GM19193 (cell line): ENCODE measurements around the gene EPS8L1.

ENCODE experiments used
- POLR2A ChIP-seq: IDR thresholded peaks from 4 replicates; pipeline ENCODE4 v1.6.1; 2011; ENCODE audit not compliant: insufficient read depth, insufficient read length; ENCODE audit errors: extremely low read depth

Gene EPS8L1

GRCh38 chr19:55047951-55048350 lies 27.7 kb upstream of the EPS8L1 start:
- no peak for TF ChIP-seq POLR2A

GRCh38 chr19:55048446-55048845 lies 27.2 kb upstream of the EPS8L1 start:
- TF ChIP-seq POLR2A, result no peak

GRCh38 chr19:55050749-55051532 lies 24.7 kb upstream of the EPS8L1 start:
- TF ChIP-seq POLR2A, result no peak

- TF ChIP-seq POLR2A, result no peak
Observed at GRCh38 chr19:55053735-55054134, 21.9 kb upstream of the EPS8L1 start.

- no peak for TF ChIP-seq POLR2A
Observed at GRCh38 chr19:55056827-55057226, 18.8 kb upstream of the EPS8L1 start.

DNA sequence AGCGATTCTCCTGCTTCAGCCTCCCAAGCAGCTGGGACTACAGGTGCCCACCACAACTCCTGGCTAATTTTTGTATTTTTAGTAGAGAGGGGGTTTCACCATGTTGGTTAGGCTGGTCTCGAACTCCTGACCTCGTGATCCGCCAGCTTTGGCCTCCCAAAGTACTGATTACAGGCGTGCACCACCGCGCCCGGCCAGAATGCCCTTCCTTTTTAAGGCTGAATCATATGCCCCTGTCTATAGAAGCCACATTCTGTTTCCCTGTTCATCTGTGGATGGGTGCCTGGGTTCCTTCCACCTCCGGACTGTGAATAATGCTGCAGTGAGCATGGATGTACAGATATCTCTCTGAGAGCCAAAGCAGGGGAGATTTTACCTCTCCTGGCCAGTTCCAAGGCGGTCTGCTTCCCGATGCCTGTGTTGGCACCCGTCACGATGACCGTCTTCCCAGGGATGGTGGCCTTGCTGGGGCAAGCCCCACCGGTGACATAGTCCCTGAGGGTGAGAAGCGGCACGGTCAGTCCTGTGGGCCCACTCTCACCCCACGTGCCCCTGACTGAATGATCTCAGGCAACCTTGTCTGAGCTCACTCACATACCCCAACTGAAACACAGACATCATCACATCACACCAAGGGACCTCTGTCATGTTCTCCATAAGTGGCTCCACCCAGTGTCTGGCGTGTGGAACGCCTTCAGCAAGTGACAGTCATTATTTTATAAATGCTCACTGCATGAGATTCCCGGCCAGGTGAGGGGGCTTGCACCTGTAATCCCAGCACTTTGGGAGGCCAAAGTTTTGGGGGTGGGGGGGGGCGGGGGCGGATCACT lies 16.7 kb upstream of the EPS8L1 start:
- TF ChIP-seq POLR2A, result no peak

DNA sequence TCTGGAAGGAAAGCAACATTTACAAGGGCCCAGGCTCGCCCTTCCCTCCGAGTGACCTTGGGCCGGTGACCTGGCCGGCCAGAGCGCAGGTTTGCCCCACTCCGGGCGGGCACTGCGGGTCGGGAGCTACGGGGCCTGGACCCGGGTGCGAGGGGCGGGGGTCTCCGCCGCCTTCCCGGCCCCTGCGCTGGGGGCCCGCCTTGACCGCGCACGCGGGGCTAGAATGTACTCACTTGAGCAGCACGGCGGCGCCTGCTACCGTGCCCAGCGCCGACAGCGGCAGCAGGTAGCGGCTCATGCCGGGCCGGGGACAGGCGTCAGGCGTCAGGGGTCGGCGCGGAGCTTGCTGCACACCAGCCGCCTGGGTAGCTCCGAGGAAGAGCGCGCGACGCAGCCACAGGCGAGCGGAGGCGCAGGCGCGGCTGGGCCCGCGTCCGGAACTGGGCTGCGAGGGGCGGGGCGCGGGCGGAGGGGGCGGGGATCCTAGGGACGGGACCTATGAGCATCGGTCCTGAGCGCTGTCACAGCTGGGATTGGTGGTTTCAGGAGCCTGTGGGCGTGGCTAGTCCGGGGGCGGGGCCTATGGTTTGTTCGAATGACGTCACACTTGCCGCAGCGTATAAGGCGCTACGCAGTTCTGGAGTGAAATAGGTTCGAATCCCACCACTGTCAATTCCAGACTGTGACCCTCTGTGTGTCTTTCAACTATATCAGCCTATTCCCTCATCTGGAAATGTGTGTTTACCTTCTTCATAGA lies 12.8 kb upstream of the EPS8L1 start, which contains the start of gene RDH13:
Gene RDH13 (minus strand): TSS at position 414 of the 757 bp plus-strand sequence. CDS start 116 bp downstream, at position 298.
- peak; percentile 65 for TF ChIP-seq POLR2A

- TF ChIP-seq POLR2A, result no peak
Observed at GRCh38 chr19:55063492-55063843, 12.2 kb upstream of the EPS8L1 start.

DNA sequence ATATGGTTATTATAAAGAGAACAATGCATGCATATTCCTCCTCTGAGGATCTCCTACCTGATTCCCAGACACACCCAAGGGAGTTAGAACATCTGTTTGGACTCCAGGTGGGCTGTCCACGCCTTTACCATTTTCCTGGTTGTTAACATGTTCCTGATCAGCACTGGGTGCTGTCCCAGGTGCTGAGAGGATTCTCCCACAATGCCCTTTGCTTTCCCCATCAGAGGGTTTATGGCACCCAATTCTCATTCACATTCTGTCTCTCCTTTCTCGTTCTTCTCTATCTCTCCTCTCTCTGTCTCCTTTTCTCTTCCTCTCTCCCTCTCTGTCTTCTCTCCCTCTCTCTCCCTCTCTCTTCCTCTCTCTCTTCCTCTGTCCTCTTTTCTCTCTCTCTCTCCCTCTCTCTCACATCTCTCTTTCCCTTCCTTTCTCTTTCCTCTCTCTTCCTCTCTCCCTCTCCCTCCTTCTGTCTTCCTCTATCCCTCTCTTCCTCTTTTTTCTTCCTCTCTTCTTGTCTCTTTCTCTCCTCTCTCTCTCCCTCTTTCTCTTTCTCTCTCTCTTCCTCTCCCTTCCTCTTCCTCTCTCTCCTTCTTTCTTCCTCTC lies 9.5 kb upstream of the EPS8L1 start:
- no peak for TF ChIP-seq POLR2A

- TF ChIP-seq POLR2A, result no peak
Observed at GRCh38 chr19:55067869-55068268, 7.8 kb upstream of the EPS8L1 start.

- TF ChIP-seq POLR2A, result no peak
Observed at GRCh38 chr19:55068950-55069864, 6.5 kb upstream of the EPS8L1 start.

GRCh38 chr19:55069865-55070197 lies 5.8 kb upstream of the EPS8L1 start:
- no peak for TF ChIP-seq POLR2A

GRCh38 chr19:55070466-55071128 lies 5.1 kb upstream of the EPS8L1 start:
- TF ChIP-seq POLR2A, result no peak
